Activated CD4-positive, alpha-beta T cell treated with anti-CD3 and anti-CD28 coated beads for 48 hours (primary cell): ENCODE measurements around the gene CCDC78.
A peak's percentile ranks its signal among the peaks of the same experiment; 100 is the strongest.
"Not testable (repeated sequence)": the region's sequence is repeated elsewhere in the genome, so short reads cannot be mapped to it uniquely, and the experiment has no call there.

Experiments used
- DNase-seq: peaks from one replicate; pipeline ENCODE4 v3.0.0-alpha.2; 2020

Gene CCDC78

GRCh38 chr16:691242-691641 lies 35.0 kb downstream of the CCDC78 start:
- not testable (repeated sequence) for DNase-seq

- DNase-seq = no peak
Measured at GRCh38 chr16:689175-689897, 36.9 kb downstream of the CCDC78 start.

GRCh38 chr16:687499-687898 lies 38.7 kb downstream of the CCDC78 start:
- DNase-seq = no peak

- DNase-seq = no peak
Measured at GRCh38 chr16:686459-687260, 39.6 kb downstream of the CCDC78 start.

- no peak for DNase-seq
Measured at GRCh38 chr16:685967-686366, 40.3 kb downstream of the CCDC78 start.

- DNase-seq = no peak
Measured at GRCh38 chr16:684961-685696, 41.1 kb downstream of the CCDC78 start.

GRCh38 chr16:684071-684794 lies 42.0 kb downstream of the CCDC78 start, which contains the start of gene JMJD8:
Gene JMJD8, minus strand, starts transcription at chr16:684334. Its CDS starts 15 bp downstream, at chr16:684319.
- peak; percentile 98 for DNase-seq

- no peak for DNase-seq
Measured at GRCh38 chr16:683396-684070, 42.7 kb downstream of the CCDC78 start.

GRCh38 chr16:682493-683395 lies 43.5 kb downstream of the CCDC78 start:
- no peak for DNase-seq

GRCh38 chr16:681746-682427 lies 44.4 kb downstream of the CCDC78 start:
- no peak for DNase-seq

- peak; percentile 39 for DNase-seq
Measured at GRCh38 chr16:680967-681745, 45.1 kb downstream of the CCDC78 start.

- no peak for DNase-seq
Measured at GRCh38 chr16:680625-680945, 45.7 kb downstream of the CCDC78 start.

GRCh38 chr16:679814-680624 lies 46.2 kb downstream of the CCDC78 start, which contains the start of gene STUB1:
Gene STUB1, plus strand, starts transcription at chr16:680410. Its CDS starts 116 bp downstream, at chr16:680526.
- DNase-seq = peak; percentile 94

- DNase-seq = peak; percentile 67
Measured at GRCh38 chr16:678858-679813, 47.1 kb downstream of the CCDC78 start.

GRCh38 chr16:678209-678857 lies 47.9 kb downstream of the CCDC78 start:
- no peak for DNase-seq

GRCh38 chr16:677316-678190 lies 48.7 kb downstream of the CCDC78 start:
- no peak for DNase-seq
